Adrenal gland (tissue), 12 donors: ENCODE measurements around the gene AMBP. TPM values are rescaled to one million over a fixed set of nuclear protein-coding genes. Genes with fewer than 3 reads are reported as not detected.

Experiments
- DNase-seq, 7 donors: peaks; one replicate each; pipeline ENCODE4 v3.0.0-alpha.2; 2019 to 2020
- H3K27ac ChIP-seq, 5 donors: fragments of 200-600 bp; sonication (generic) in 4 of 5; 1 replicate in 3 of 5; 2 replicates in 2 of 5; pipeline versions ENCODE4 v1.5.1 to v1.8.0; 2016 to 2020; ENCODE audit warnings: mild to moderate bottlenecking in 1 of 5
- H3K27me3 ChIP-seq: fragments of 200-600 bp; 2 replicates; pipeline ENCODE4 v1.8.0; 2021
- H3K36me3 ChIP-seq, 2 donors: fragments of 200-600 bp; replicated peaks in 1 of 2; 1 replicate in 1 of 2; 2 replicates in 1 of 2; pipeline versions ENCODE4 v1.5.1 to v1.8.0; 2018 to 2022
- H3K4me1 ChIP-seq, 2 donors: fragments of 200-600 bp; replicated peaks in 1 of 2; 1 replicate in 1 of 2; 2 replicates in 1 of 2; pipeline versions ENCODE4 v1.5.1 to v1.8.0; 2018 to 2021
- H3K4me3 ChIP-seq, 4 donors: fragments of 200-600 bp; sonication (generic) in 3 of 4; one replicate each; pipeline ENCODE4 v1.5.1; 2016 to 2018
- H3K9me3 ChIP-seq, 3 donors: fragments of 200-600 bp; sonication (generic) in 1 of 3; replicated peaks in 1 of 3; 1 replicate in 2 of 3; 2 replicates in 1 of 3; pipeline versions ENCODE4 v1.5.1 to v1.8.0; 2016 to 2021
- POLR2A ChIP-seq, 2 donors: fragments of 450-650 bp; IDR thresholded peaks; one replicate each; pipeline ENCODE4 v1.6.1; 2017; ENCODE audit warnings: antibody characterized with exemption in 2 of 2, mild to moderate bottlenecking in 2 of 2, moderate library complexity in 1 of 2
- WGBS, 4 donors: extraction: QIAGEN DNeasy Blood & Tissue Kit in 2 of 4; methylation state at CpG; one replicate each; pipeline versions ENCODE4 v1.1.5 to v1.1.7; 2013 to 2017; 5-methylcytosine and 5-hydroxymethylcytosine counted together
- intact Hi-C, 2 donors: fragments of 100-400 bp; cut with DNase I; formaldehyde crosslinking; loops; one replicate each; pipeline versions ENCODE4 v1.14.1 to v1.15.0; 2022 to 2023
- polyA plus RNA-seq, 3 donors: library from polyadenylated mRNA; stranded (reverse); fragments of 200-250 nt in 2 of 3; fragments of 350-450 nt in 1 of 3; fragmentation: Illumina TruSeq in 1 of 3; extraction: RNeasy Lipid Tissue Mini Kit (QIAGEN cat#74804) in 1 of 3; gene quantifications; one replicate each; pipeline ENCODE4 v1.2.3, GENCODE V29; 2013 to 2014
- total RNA-seq, 9 donors: library from RNA; depleted of rRNA in 4 of 9; stranded (reverse); fragments of >200 nt in 4 of 9; fragments of 120-200 nt in 1 of 9; fragmentation: NEBNext Ultra II Directional in 1 of 9; extraction: Animal tissue kit (Norgen Biotek cat#: 25700) in 1 of 9; gene quantifications; one replicate each; pipeline versions ENCODE4 v1.1.0 to v1.2.4, GENCODE V29; 2013 to 2023
- TF ChIP-seq, protein P1 (sequence below), 6 experiments: fragments of 450-650 bp in 4 of 6; fragments of 200-600 bp in 2 of 6; sonication (generic) in 1 of 6; IDR thresholded peaks; 1 replicate in 5 of 6; 2 replicates in 1 of 6; pipeline versions ENCODE4 v1.5.1 to v1.8.0; 2016 to 2021; ENCODE audit warnings: antibody characterized with exemption in 6 of 6, mild to moderate bottlenecking in 2 of 6, moderate library complexity in 1 of 6
- donor health status: healthy with polysubstance abuse.
- donor health status: Bipolar disorder and iron deficiency.
- donor health status: DM: yes; HTN: yes; CAD: no.
- donor health status: DM: no; HTN: no; CAD: no.
- donor health status: DM: no; HTN: no; CAD: no.
- donor health status: DM: yes; HTN: yes; CAD: no.

AMBP gene
- total and polyA plus RNA-seq, 12 donors = 0.17 to 2.8 (median 0.44) TPM; not detected in 5

DNA sequence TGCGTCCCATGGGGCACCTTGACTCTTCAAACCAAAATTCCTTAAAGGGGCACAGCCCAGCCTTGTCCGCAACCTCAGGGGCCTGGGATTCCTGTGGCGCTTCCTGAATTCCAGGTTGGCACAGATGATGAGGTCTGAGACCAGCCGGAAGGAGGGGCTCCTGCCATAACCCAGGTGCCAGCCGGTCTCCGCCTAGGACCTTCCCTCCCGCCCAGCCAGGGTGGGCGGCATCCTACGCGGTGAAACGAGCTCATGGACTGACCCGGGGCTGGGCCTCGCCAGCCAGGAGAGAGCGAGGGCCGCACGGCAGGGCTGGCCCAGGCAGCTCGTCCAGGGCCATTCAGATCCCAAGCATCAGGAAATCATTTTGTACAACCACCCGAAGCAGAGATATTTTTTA, 23.0 kb downstream of the AMBP start:
- Histone ChIP-seq H3K4me3 (no peak overlapping the region), H3K27ac (no peak overlapping the region), H3K27me3 (no peaks in the 10 kb centered on the region), H3K36me3 (peaks cover 0 to 7% of the 10 kb centered on the region in 2 donors), H3K9me3 (no peaks in the 10 kb centered on the region), H3K4me1 (peaks cover 0 to 12% of the 10 kb centered on the region in 2 donors)
- intact Hi-C loops = no loop called here
- WGBS, 4 donors = 92 to 96% (median 95%) methylated on average over 6 to 18 of the region's 18 CpGs
- peak in 1 of 7 donors; percentile 39 for DNase-seq
- TF ChIP-seq, protein P1, sequence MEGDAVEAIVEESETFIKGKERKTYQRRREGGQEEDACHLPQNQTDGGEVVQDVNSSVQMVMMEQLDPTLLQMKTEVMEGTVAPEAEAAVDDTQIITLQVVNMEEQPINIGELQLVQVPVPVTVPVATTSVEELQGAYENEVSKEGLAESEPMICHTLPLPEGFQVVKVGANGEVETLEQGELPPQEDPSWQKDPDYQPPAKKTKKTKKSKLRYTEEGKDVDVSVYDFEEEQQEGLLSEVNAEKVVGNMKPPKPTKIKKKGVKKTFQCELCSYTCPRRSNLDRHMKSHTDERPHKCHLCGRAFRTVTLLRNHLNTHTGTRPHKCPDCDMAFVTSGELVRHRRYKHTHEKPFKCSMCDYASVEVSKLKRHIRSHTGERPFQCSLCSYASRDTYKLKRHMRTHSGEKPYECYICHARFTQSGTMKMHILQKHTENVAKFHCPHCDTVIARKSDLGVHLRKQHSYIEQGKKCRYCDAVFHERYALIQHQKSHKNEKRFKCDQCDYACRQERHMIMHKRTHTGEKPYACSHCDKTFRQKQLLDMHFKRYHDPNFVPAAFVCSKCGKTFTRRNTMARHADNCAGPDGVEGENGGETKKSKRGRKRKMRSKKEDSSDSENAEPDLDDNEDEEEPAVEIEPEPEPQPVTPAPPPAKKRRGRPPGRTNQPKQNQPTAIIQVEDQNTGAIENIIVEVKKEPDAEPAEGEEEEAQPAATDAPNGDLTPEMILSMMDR (IDR thresholded peaks at IDR 0.05) = no peak
- no peak for TF ChIP-seq POLR2A (IDR thresholded peaks at IDR 0.05)

- peak in 3 of 7 donors; percentile 7 to 36 (median 8) for DNase-seq
- H3K4me1 ChIP-seq = peaks cover 0 to 4% of the 10 kb centered on the region in 2 donors
- intact Hi-C loops = no loop called here
- H3K9me3 ChIP-seq = no peaks in the 10 kb centered on the region
- H3K4me3 ChIP-seq = no peak overlapping the region
- no peak overlapping the region for H3K27ac ChIP-seq
- H3K36me3 ChIP-seq = peaks cover 0 to 15% of the 10 kb centered on the region in 2 donors
- WGBS, 4 donors = 78 to 85% (median 81%) methylated on average over 7 to 10 of the region's 10 CpGs
- no peaks in the 10 kb centered on the region for H3K27me3 ChIP-seq
- TF ChIP-seq, protein P1 (IDR thresholded peaks at IDR 0.05) = no peak
- no peak for TF ChIP-seq POLR2A (IDR thresholded peaks at IDR 0.05)
Observed at GRCh38 chr9:114054191-114054690, 23.9 kb downstream of the AMBP start.

DNA sequence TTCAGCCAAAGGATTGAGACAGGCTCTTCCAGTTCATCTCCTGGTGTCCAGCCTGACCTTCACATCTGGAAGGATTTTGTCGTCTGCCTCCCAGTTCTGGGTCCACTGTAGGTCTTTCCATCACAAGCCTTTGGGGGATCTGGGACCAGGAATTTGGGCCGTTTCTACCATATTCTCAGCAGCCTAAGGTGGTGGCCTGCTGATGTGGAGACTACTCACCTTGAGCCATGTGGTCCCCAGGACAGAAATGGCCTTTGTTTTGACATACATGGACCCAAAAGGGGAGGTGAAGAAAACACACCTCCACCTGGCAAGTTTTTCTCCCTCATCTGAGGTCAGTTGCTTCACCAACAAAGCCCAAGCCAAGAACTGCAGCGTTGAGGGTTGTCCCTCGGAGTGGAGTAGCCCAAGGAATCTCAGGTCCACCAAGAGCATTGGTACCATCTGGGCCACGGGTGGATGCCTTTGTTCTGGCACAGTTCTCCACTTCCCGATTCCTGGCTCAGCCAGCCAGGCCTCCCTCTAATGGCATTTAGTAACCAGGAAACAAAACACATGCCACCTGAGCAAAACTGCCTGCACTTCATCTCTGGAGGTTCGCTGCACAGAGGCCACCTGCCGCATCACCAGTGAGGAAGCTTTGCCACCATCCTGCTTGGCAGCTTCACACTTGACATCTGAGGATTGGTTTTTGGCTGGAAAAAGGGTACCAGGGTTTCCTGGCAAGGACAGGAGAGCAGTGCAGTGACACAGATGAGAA, 24.7 kb downstream of the AMBP start:
- Histone ChIP-seq H3K4me3 (no peak overlapping the region), H3K27ac (no peak overlapping the region), H3K9me3 (no peaks in the 10 kb centered on the region), H3K36me3 (peaks cover 0 to 23% of the 10 kb centered on the region in 2 donors), H3K4me1 (no peaks in the 10 kb centered on the region), H3K27me3 (no peaks in the 10 kb centered on the region)
- WGBS, 4 donors = 90 to 97% (median 97%) methylated on average over 8 of the region's 8 CpGs
- peak in 2 of 7 donors; percentile 4 to 39 for DNase-seq
- TF ChIP-seq POLR2A (IDR thresholded peaks at IDR 0.05) = no peak
- TF ChIP-seq, protein P1 (IDR thresholded peaks at IDR 0.05) = no peak
- intact Hi-C loops = no loop called here

- intact Hi-C loops = no loop called here
- 85 to 97% (median 90%) methylated on average over 6 to 7 of the region's 7 CpGs for WGBS, 4 donors
- TF ChIP-seq, protein P1 (IDR thresholded peaks at IDR 0.05) = no peak
- DNase-seq = peak in 1 of 7 donors; percentile 43
- H3K27me3 ChIP-seq = no peaks in the 10 kb centered on the region
- H3K36me3 ChIP-seq = peaks cover 0 to 33% of the 10 kb centered on the region in 2 donors
- H3K9me3 ChIP-seq = no peaks in the 10 kb centered on the region
- no peaks in the 10 kb centered on the region for H3K4me1 ChIP-seq
- H3K27ac ChIP-seq = no peak overlapping the region
- H3K4me3 ChIP-seq = no peak overlapping the region
Observed at GRCh38 chr9:114051706-114052105, 26.4 kb downstream of the AMBP start.
